HG03571 (cell line): Measurements from ENCODE around the gene ZNF579.
A peak's percentile ranks its signal among the peaks of the same experiment; 100 is the strongest.
"Not testable (repeated sequence)": the region's sequence is repeated elsewhere in the genome, so short reads cannot be mapped to it uniquely, and the experiment has no call there.

Source experiments
- ATAC-seq: cut with Tn5 transposase; IDR thresholded peaks from one replicate; pipeline ENCODE4 v1.9.1; 2021; ENCODE audit not compliant: unreplicated experiment

The ZNF579 gene

DNA sequence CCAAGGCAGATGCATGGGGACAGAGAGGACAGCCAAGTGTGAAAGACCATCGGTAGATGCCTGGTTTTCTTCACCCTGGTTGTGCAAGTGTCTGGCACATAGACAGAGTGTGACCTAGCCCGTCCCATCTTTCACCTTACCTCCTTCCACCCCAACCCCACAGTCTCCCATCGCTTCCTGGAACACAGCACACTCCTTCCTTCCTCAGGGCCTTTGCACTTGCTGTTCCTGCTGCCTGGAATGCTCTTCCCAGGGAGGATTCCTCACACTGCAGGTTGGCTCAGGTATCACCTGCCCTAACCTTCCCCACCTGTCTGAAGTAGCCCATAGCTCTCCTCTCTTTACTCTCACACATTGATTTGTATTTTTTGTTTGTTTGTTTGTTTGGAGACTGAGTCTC, 15.7 kb upstream of the ZNF579 start:
- no peak for ATAC-seq

DNA sequence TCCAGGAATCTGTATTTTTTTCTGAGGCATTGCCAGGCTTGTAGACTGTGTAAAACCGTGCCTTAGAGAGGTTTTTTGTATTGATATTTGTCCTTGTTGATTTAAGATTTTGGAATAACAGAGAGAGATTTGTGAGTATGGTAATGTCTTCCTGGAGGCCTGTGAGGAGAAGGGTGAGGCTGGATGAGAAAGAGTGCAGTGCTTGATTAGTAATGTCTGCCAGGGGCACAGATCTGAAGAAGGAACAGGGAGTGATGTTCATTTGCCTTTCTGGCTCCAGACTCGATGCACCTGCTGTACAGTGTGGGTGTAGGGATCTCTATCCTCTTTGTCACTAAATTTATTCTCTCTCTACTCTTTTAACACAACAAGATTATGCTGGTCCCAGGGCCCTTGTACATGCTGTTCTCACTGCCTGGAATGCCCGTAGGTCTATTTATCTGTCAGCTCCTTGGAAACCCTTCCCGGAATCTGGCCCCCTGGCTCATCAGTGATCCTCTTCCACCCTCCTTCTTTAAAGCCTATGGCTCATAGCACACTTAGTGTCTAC, 14.4 kb upstream of the ZNF579 start:
- ATAC-seq: no peak

DNA sequence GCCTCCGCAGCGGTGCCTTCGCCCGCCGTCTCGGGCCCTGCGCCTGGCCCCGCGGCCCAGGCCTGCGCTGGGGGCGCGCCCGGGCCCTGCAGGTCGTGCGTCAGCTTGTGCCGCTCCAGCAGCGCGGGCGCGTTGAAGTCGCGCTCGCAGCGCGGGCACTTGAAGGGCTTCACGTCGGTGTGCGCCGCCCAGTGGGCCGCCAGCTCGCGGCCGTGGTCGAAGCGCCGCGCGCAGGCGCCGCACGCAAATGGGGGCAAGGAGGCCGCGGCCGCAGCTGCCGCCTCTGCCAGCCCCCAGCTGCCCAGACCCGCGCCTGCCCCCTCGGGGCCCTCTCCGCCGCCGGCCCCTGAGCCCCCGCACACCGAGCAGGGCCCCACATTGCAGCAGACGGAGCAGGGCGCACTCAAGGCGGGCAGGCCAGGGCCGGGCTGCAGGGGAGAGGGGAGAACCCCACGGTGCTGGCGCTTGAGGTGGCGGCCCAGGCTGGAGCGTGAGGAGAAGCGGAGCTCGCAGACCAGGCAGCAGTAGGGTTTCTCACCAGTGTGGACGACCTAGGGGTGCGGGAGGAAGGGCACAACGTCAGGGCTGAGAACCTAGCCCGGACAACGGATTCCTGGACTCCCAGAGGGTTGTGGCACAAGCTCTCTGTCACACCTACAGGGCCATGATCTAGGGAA, 12.6 kb upstream of the ZNF579 start:
- no peak for ATAC-seq

DNA sequence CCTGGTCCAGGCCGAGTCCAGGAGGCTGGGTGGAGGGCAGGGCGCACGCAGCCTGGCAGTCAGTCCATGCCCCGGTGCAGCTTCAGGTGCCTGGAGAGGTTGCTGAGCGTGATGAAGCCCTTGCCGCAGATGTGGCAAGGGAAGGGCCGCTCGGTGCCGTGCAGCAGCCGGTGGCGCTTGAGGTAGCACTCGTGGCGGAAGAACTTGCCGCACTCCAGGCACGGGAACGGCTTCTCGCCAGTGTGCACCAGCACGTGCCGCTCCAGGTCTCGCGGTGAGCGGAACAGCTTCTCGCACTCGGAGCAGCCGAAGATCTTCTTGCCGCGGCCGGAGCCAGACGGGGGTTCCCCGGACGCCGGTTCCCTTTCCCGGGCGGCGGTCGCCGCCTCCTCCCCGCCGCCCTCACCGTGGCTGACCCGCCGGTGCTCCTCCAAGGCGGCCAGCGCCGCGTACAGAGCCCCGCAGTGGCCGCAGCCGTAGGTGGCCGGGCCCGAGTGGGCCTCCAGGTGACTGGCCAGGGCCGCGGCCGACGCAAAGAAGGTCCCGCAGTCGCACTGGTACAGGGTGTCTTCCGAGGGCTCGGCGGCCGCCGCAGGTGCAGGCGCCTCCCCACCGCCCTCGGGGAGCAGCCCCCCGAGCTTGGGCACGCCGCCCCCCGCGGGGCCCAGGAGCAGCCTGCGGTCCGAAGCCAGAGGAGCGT, 11.9 kb upstream of the ZNF579 start:
- ATAC-seq: no peak

DNA sequence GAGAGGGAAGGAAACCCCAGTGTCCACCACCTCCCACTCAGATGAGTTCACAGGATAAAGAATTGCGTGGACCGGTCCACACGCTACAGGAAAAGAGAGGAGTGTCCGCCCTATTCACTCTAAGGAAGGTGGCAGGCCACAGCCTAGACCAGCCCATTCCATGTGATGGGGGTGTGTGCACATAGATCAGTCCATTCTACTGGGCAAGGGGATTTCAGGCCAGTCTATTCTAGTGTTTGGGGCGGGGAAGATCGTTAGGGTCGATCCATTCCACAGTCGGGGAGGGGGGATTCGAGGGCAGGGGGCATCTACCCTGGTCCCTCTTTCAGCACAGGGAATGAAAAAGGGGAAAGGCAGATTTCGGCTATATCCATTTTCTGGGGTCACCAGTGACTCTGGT, 10.9 kb upstream of the ZNF579 start:
- ATAC-seq: no peak

DNA sequence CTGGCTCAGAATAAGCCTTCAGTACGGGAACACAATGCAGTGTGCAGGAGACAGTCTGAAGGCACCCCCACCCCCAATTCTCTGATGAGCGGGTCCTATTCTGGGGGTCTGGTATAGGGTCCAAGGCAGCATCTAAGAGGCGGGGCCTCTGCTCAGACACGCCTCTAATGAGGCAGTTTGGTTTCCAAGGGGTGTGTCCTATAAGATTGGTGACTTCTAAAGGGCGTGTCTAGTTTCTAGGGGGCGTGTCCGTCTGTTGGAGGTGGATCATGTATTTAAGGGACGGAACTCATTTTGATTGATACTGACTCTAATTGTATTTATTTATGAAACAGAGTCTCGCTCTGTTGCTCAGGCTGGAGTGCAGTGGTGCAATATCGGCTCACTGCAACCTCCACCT, 10.0 kb upstream of the ZNF579 start:
- ATAC-seq: no peak

DNA sequence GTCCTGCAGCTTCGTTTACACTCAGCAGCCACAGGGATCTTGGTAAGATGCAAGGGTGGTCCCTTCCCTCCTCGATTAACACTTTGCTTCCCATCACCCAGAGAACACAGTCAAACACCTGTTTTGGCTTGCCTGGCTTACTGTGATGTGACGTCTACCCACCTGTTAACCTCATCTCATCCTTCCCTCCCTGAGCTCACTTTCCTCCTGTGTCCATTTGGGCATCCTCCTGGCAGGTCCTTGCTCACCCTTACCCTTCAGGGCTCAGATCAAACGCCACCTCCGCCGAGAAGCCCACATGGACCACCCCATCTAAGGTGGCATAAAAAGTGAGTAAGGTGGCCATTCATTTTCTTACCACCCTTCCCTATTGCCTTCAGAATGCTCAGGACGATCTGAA, 9.5 kb upstream of the ZNF579 start:
- no peak for ATAC-seq

DNA sequence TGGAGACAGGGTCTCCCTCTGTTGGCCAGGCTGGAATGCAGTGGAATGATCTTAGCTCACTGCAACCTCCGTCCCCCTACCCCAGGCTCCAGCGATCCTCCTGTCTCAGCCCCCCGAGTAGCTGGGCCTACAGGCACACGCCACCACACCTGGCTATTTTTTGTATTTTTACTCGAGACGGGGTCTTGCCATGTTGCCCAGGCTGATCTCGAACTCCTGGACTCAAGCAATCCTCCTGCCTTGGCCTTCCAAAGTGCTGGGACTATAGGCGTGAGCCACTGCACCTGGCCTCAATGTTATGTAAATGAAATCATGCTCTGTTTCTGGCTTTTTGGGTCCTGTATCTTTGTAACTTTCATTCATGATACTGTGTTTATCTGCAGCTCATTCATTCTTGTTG, 8.1 kb upstream of the ZNF579 start:
- no peak for ATAC-seq

DNA sequence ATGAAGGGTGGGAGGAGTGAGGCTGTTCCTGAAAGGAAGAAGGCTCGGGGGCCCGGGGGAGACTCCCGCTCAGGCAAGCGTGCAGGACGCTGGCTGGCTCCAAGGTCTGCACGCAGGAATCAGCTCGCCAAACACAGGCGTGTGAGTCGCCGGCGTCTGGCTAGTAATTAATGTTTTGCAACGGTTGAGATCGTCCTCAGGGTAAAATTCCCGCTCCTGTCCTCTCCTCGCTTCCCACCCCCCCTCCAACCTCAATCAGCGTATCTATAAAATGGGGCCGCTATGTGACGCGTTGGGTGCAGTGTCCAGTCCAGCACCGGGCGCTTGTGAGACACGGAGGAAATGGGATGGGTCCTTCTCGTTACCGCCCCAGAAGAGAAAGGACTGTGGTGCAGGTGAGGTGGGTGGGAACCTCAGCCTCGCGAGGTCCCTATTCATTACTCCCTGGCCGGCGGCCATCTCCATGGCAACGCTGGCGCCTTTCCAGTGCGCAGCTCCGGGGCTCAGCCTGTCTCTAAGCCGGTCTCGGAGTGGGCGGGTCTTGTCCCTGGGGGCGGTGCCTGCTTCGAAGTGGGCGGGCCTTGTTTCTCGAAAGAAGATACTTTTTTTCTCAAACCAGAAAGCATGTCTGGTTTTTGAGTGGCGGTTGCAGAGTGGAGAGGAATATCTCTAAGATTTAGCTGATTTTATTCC, 6.5 kb upstream of the ZNF579 start:
- ATAC-seq: peak; percentile 64

DNA sequence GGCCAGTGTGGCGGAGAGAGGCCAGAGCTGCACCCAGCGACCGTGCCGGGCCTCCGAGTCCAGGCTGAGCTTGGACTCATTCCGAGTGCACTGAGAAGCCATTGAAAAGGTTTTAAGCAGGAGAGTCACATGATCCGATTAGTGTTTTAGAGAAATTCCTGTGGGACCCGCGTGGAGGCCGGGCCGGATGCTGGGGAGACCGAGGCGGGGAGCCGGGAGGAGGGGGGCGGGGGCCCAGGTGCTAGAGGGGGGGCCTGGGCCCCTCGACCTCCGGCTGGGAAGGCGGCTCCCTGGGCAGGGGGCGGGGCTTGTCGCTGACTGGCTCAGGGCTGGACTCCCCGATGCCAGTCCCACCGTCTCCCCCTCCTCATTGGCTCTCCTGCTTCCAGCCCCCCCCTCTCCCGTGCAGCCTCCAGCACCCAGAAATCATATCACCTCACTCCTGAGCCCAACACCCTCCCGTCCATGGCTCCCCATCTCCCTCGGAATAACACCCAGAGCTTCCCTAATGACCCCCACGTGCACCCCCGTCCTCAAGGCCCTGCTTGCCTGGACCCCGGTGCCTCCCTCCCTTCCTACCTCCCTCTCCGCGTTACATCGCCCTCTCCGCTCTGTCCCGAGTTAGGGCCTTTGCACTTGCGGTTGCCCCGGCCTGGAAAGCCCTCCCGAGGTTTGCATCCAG, 5.2 kb upstream of the ZNF579 start:
- no peak for ATAC-seq

DNA sequence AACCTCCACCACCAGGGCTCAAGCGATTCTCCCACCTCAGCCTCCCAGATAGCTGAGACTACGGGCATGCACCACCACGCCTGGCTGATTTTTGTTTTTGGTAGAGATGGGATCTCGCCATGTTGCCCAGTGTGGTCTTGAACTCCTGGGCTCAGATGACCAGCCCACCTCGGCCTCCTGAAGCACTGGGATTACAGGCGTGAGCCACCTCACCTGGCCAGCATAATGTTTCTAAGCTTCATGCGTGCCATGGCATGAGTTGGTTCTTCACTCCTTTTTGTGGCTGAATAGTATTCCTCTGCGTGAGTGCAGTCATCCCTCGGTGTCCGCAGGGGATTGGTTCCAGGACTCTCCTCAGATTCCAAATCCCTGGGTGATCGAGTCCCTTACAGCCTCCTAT, 4.2 kb upstream of the ZNF579 start:
- no peak for ATAC-seq

DNA sequence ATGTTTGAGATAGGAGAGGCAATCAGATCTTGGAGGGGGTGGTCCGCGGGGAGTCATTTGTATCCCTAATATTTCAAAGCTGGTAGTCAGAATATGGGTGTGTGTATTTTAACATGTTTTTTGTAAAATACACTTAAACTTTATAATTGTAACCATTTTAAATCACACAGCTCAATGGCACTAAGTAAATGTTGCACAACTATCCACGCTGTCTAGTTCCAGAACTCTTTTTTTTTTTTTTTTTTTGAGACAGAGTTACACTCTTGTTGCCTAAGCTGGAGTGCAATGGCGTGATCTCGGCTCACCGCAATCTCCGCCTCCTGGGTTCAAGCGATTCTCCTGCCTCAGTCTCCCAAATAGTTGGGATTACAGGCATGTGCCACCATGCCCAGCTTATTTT, 3.2 kb upstream of the ZNF579 start:
- ATAC-seq: not testable (repeated sequence)

DNA sequence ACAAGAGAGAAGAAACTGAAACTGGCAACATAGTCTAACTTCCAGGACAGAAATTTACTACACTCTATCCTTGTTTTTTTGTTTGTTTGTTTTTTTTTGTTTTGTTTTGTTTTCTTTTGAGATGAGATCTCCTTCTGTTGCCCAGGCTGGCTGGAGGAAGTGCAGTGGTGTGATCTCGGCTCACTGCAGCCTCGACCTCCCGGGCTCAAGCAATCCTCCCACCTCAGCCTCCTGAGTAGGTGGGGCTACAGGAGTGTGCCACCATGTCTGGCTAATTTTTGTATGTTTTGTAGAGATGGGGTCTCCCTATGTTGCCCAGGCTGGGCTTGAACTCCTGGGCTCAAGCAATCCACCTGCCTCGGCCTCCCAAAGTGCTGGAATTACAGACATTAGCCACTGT, 1.6 kb upstream of the ZNF579 start:
- not testable (repeated sequence) for ATAC-seq

DNA sequence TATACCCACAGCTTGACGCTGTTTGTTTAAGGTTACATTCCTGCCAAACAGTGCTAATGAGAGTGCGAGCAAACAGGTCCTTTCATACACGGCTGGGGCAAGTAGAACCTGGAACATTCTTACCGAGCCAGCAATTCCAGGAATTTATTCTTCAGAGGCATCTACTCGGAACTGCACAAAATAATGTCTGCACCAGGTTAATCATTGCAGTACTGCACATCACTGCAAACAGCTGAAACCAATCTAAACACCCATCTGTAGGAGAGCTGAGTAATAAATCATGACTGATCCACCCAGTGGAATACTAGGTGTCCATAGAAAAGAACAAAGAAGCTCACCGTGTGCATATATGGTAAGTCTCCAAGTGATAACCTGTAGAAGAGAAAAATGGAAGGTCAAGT, 1.2 kb upstream of the ZNF579 start:
- no peak for ATAC-seq

DNA sequence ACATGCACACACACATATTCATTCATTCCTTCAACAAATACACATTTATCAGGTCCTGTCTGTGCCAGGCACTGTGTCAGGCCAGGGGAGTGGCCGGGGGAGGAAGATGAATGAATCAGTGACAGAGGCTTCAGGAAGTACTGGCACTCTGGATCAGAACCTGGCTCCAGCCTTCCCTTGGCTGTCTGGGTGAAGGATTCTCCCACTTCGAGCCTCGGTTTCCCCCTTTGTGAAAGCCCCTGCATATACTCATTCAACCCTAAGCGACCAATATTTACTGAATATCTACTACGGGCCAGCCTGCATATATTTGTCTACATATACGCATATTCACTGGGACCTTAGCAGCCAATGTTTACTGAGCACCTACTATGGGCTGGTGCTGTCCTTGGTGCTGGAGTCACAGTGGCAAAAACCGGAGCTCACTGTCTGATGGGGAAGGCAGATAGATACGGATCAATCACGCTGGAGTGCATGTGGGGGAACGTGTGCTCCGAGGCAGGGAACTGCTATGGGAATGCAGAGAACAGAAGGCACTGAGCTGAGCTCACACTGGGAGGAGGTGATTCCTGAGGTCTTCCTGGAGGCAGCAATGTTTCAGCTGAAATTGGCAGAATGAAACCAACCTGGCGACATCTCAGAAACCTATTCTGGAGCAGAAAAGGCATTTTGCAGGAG, 636 bp upstream of the ZNF579 start:
- ATAC-seq: no peak

DNA sequence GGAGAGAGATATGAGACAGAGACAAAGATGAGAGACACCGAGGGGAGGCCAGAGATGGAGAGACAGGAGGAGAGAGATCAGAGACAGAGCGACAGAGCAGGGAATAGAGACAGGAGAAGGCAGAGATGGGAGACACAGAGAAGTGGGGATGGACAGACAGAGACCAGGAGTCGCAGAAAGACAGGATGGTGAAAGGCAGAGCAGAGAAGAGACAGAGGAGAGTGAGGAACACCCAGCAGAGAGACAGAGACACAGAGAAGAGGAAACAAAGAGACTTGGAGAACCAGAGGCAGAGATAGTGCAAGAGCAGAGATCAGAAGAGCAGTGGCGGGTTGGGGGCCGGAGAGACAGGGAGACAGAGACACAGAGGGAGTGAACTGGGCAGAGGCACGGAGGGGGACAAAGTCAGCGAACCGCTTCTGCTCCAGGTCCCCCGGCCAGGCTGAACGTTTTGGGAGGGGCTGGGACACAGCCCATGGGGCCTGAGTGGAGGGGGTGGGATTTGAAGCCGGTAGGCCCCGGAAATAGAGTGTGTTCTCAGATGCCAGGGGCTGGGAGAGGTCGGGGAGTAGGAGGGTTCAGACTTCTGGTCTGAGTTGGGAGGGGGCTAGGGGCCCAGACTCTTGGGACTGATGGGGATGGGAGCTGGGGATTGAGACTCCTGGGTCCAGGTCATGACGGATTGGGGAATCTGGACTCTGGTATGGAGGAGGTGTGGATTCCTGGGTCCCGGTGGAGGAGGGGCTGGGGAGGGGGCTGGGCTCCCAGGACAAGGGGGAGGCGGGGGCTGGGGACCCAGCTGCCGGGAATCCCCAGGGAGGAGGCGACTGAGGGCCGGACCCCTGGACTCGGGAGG, 654 bp downstream of the ZNF579 start:
- no peak for ATAC-seq

DNA sequence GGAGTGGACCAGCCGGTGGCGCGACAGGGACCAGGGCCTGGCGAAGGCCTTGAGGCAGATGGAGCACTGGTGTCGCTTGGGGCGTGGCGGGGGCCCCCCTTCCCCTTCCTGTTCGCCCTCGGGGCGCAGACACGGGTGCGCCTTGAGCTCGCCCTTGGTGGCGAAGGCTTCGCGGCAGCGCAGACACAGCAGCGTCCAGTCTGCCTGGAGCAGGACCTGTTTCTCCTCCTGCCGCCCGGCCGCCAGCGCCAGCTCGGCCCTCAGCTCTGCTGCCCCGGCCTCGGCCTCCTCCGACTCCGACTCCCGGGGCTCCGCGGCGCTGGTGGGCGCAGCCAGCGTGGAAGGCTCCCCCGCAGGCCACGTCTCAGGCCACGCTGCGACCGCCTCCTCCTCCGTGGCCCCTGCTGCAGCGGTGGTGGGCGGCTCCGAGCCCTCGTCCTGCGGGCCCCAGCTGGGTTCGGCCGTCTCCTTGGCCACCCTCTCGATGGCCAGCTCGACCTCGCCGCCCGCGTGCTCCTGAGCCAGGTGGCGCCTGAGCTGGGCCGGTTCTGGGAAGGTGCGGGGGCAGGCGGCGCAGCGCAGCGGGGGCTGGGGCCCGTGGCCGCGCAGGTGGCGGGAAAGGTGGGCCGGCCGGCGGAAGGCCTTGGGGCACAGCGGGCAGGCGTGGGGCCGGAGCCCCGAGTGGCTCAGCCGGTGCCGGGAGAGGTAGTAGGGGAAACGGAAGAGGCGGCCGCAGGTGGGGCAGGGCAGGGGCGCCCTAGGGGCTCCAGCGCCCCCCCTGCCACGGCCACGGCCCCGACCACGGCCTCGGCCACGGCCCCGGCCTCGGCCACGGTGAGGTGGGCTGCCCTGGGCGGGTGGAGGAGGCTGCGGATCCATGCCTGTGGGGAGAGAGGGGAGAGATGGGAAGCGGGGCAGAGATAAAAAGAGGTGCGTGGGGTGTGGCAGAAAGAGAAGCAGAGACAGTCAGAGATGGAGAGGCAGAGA, 1.6 kb downstream of the ZNF579 start:
- ATAC-seq: no peak

DNA sequence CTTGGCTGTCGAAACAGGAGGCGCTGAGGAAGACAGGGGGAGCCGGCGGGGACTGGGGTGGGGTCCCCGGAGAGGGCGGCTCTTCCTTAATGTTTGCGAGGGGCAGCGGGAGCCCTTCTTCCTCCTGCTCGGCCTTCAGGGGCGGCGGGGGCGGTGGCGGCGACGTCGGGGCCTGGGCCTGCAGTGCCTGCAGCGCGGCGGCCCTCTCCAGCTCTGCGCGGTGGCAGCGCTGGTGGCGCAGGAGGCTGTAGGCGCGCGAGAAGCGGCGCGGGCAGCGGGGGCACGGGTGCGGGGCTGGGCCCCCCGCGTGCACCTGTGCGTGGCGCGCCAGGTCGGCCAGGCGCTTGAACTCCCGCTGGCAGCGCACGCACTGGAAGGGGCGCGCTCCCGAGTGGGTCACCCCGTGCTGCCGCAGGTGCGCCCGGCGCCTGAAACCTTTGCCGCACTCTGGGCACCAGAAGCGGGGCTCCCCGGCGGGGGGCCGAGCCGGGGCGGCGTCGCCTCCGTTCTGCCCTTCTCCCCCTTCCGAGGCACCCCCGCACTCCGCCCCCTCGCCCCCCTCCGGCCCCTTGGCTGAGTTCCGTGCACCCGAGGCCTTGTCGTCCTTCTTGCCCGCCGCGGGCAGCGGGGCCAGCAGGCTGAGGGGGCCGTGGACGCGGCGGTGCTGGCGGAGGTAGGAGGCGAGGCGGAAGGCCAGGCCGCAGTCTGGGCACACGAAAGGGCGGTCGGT, 2.5 kb downstream of the ZNF579 start:
- ATAC-seq: no peak
